MM.1S (cell line): Measurements from ENCODE around the gene CD74.

Experiments used
- DNase-seq: peaks from one replicate; pipeline ENCODE4 v3.0.0-alpha.2; 2015
- H2AFZ ChIP-seq: fragments of 300-600 bp; sonication (generic); 2 replicates; pipeline ENCODE4 v1.6.0; 2016; ENCODE audit warnings: antibody characterized with exemption, low read length
- H3F3A ChIP-seq: fragments of 300-600 bp; sonication (generic); 2 replicates; pipeline ENCODE4 v1.6.1; 2016; ENCODE audit warnings: mild to moderate bottlenecking, antibody characterized with exemption, low read length, moderate library complexity, mixed read lengths; ENCODE audit not compliant: insufficient read depth
- H3K27ac ChIP-seq: fragments of 300-600 bp; sonication (generic); 2 replicates; pipeline ENCODE4 v1.5.1; 2016; ENCODE audit warnings: mild to moderate bottlenecking, low read length
- H3K27me3 ChIP-seq: fragments of 300-600 bp; sonication (generic); replicated peaks from 2 replicates; pipeline ENCODE4 v1.6.0; 2016; ENCODE audit warnings: low read length; ENCODE audit not compliant: insufficient read depth
- H3K36me3 ChIP-seq: fragments of 300-600 bp; sonication (generic); replicated peaks from 2 replicates; pipeline ENCODE4 v1.6.1; 2016; ENCODE audit warnings: mild to moderate bottlenecking, low read length, mixed read lengths; ENCODE audit not compliant: insufficient read depth
- H3K4me1 ChIP-seq: fragments of 300-600 bp; sonication (generic); 2 replicates; pipeline ENCODE4 v1.6.1; 2016; ENCODE audit warnings: low read length, mixed read lengths
- H3K4me2 ChIP-seq: fragments of 300-600 bp; sonication (generic); 2 replicates; pipeline ENCODE4 v1.6.0; 2016; ENCODE audit warnings: low read depth, low read length
- H3K4me3 ChIP-seq: fragments of 300-600 bp; sonication (generic); 2 replicates; pipeline ENCODE4 v1.5.1; 2016; ENCODE audit warnings: low read length, mixed read lengths
- H3K79me2 ChIP-seq: fragments of 300-600 bp; sonication (generic); 2 replicates; pipeline ENCODE4 v1.6.1; 2016; ENCODE audit warnings: mixed run types, low read length, mixed read lengths
- H3K9ac ChIP-seq: fragments of 300-600 bp; sonication (generic); 2 replicates; pipeline ENCODE4 v1.6.1; 2016; ENCODE audit warnings: low read length, mixed read lengths
- H3K9me2 ChIP-seq: fragments of 300-600 bp; sonication (generic); replicated peaks from 2 replicates; pipeline ENCODE4 v1.6.1; 2016; ENCODE audit warnings: mild to moderate bottlenecking, low read length, mixed read lengths; ENCODE audit not compliant: insufficient read depth
- H3K9me3 ChIP-seq: fragments of 300-600 bp; sonication (generic); replicated peaks from 2 replicates; pipeline ENCODE4 v1.6.1; 2016; ENCODE audit warnings: mild to moderate bottlenecking, low read length, mixed read lengths; ENCODE audit not compliant: insufficient read depth
- H4K20me1 ChIP-seq: fragments of 300-600 bp; sonication (generic); 2 replicates; pipeline ENCODE4 v1.6.1; 2016; ENCODE audit warnings: mild to moderate bottlenecking, low read length, moderate library complexity, mixed read lengths; ENCODE audit not compliant: insufficient read depth
- EZH2 ChIP-seq: fragments of 300-600 bp; sonication (generic); optimal IDR thresholded peaks from 2 replicates; pipeline ENCODE3; 2017; ENCODE audit warnings: low read depth, mild to moderate bottlenecking, antibody characterized with exemption, low read length, mixed read lengths
- EZH2phosphoT487 ChIP-seq: fragments of 300-600 bp; sonication (generic); IDR thresholded peaks from 2 replicates; pipeline ENCODE4 v1.6.1; 2018; ENCODE audit warnings: antibody characterized with exemption, low read length
- TF ChIP-seq, protein P1 (sequence below): fragments of 300-600 bp; sonication (generic); IDR thresholded peaks from 2 replicates; pipeline ENCODE4 v1.5.1; 2016; ENCODE audit warnings: antibody characterized with exemption, low read length, mixed read lengths

Gene CD74

GRCh38 chr5:150404121-150404520, 8.6 kb downstream of the CD74 start:
- Histone ChIP-seq H3K9me3 (no peaks in the 10 kb centered on the region), H3K27me3 (no peaks in the 10 kb centered on the region), H3K27ac (no peak overlapping the region), H3K9ac (no peak overlapping the region), H3K36me3 (peaks cover 12% of the 10 kb centered on the region), H4K20me1 (peaks cover 4% of the 10 kb centered on the region; the same call in 1 of the 2 replicates), H3K9me2 (no peaks in the 10 kb centered on the region), H3K4me3 (no peak overlapping the region), H3F3A (peaks cover 34% of the 10 kb centered on the region), H2AFZ (no peak overlapping the region), H3K79me2 (peaks cover 39% of the 10 kb centered on the region), H3K4me2 (no peak overlapping the region), H3K4me1 (no peaks in the 10 kb centered on the region)
- no peak for DNase-seq
- TF ChIP-seq EZH2phosphoT487 (no peak), EZH2 (no peak)
- TF ChIP-seq, protein P1, sequence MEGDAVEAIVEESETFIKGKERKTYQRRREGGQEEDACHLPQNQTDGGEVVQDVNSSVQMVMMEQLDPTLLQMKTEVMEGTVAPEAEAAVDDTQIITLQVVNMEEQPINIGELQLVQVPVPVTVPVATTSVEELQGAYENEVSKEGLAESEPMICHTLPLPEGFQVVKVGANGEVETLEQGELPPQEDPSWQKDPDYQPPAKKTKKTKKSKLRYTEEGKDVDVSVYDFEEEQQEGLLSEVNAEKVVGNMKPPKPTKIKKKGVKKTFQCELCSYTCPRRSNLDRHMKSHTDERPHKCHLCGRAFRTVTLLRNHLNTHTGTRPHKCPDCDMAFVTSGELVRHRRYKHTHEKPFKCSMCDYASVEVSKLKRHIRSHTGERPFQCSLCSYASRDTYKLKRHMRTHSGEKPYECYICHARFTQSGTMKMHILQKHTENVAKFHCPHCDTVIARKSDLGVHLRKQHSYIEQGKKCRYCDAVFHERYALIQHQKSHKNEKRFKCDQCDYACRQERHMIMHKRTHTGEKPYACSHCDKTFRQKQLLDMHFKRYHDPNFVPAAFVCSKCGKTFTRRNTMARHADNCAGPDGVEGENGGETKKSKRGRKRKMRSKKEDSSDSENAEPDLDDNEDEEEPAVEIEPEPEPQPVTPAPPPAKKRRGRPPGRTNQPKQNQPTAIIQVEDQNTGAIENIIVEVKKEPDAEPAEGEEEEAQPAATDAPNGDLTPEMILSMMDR = no peak

- DNase-seq = no peak
- Histone ChIP-seq H3K4me3 (no peak overlapping the region), H3F3A (peaks cover 41% of the 10 kb centered on the region), H3K27ac (no peak overlapping the region), H3K9ac (no peak overlapping the region), H3K36me3 (peaks cover 12% of the 10 kb centered on the region; the same call in 1 of the 2 replicates), H3K9me3 (no peaks in the 10 kb centered on the region), H4K20me1 (peaks cover 4% of the 10 kb centered on the region; the same call in 1 of the 2 replicates), H3K27me3 (no peaks in the 10 kb centered on the region), H3K4me1 (no peaks in the 10 kb centered on the region), H3K9me2 (no peaks in the 10 kb centered on the region), H3K4me2 (no peak overlapping the region), H3K79me2 (peaks cover 27% of the 10 kb centered on the region), H2AFZ (no peak overlapping the region)
- TF ChIP-seq, protein P1 = no peak
- TF ChIP-seq EZH2phosphoT487 (no peak), EZH2 (no peak)
These were observed 9.8 kb downstream of the CD74 start for GRCh38 chr5:150402901-150403342.

- Histone ChIP-seq H3K9me3 (no peaks in the 10 kb centered on the region), H3K27ac (no peak overlapping the region), H4K20me1 (peaks cover 4% of the 10 kb centered on the region; the same call in 1 of the 2 replicates), H3K79me2 (peaks cover 21% of the 10 kb centered on the region), H2AFZ (no peak overlapping the region), H3K27me3 (no peaks in the 10 kb centered on the region), H3K4me2 (no peak overlapping the region), H3K36me3 (peaks cover 12% of the 10 kb centered on the region; the same call in 1 of the 2 replicates), H3K9me2 (no peaks in the 10 kb centered on the region), H3K9ac (no peak overlapping the region), H3F3A (peaks cover 41% of the 10 kb centered on the region), H3K4me1 (no peaks in the 10 kb centered on the region), H3K4me3 (no peak overlapping the region)
- TF ChIP-seq EZH2phosphoT487 (no peak), EZH2 (no peak)
- TF ChIP-seq, protein P1 = no peak
- no peak for DNase-seq
These were observed 10.4 kb downstream of the CD74 start for GRCh38 chr5:150402229-150402773.
